ENCODE data around the gene PCNT.
"Not testable (repeated sequence)": the region's sequence is repeated elsewhere in the genome, so short reads cannot be mapped to it uniquely, and the experiment has no call there.

PCNT gene

DNA sequence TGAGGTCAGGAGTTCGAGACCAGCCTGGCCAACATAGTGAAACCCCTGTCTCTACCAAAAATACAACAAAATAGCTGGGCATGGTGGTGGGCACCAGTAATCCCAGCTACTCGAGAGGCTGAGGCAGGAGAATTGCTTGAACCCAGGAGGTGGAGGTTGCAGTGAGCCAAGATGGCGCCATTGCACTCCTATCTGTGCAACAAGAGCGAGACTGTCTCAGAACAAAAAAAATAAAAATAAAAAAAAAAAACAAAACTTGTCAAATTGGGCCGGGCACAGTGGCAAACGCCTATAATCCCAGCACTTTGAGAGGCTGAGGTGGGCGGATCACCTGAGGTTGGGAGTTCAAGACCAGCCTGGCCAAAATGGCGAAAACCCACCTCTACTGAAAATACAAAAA, 13.7 kb upstream of the PCNT start:
- DNase-seq: not testable (repeated sequence)

- no peak for DNase-seq
Observed at GRCh38 chr21:46311568-46311967, 12.4 kb upstream of the PCNT start.

DNA sequence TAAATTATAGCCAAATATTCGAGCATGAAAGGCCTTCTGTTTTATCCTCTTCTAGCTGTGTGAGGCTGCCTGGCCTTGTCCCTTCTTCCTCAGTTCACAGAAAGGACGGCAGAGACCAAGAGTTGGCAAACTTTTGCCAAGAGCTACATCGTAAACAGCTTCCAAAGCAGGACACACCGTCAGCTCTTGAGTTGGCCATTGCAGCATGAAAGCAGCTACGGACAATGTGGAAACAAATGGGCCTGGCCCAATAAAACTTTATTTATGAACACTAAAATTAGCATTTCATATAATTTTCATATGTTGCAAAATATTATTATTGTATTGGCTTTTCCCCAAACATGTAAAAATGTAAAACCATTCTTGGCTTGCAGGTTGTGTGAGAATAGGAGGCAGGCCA, 11.0 kb upstream of the PCNT start:
- DNase-seq: no peak

- no peak for DNase-seq
Observed at GRCh38 chr21:46314441-46315020, 9.4 kb upstream of the PCNT start.

DNA sequence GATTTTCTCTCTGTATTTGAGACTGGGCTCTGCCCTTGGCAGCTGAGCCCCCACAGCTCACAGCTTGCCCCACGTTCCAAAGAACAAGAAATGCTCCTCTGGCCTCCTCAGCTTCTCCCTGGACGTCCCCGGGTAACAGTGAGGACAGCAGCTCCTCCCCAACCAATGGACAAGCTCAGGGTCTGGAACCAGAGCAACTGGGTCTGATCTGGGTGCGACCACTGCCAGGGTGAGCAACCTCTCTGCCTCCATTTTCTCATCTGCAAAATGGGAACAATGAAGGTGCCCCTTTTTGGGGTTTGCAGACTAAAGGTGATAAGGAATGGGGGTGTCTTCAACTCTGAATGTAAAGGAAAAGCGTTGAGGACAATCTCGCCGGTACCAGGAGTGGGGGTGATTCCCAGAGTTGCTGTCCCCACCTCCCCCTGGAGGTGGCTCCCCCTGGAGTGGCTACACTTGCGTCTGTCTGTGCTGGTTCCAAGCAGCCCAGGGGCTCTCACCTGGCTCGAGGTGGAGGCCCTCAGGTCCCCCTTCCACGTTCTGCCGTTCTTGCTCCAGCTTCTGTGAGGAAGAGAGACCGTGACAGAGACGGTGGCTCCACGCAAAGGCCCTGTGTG, 7.1 kb upstream of the PCNT start:
- no peak for DNase-seq

DNA sequence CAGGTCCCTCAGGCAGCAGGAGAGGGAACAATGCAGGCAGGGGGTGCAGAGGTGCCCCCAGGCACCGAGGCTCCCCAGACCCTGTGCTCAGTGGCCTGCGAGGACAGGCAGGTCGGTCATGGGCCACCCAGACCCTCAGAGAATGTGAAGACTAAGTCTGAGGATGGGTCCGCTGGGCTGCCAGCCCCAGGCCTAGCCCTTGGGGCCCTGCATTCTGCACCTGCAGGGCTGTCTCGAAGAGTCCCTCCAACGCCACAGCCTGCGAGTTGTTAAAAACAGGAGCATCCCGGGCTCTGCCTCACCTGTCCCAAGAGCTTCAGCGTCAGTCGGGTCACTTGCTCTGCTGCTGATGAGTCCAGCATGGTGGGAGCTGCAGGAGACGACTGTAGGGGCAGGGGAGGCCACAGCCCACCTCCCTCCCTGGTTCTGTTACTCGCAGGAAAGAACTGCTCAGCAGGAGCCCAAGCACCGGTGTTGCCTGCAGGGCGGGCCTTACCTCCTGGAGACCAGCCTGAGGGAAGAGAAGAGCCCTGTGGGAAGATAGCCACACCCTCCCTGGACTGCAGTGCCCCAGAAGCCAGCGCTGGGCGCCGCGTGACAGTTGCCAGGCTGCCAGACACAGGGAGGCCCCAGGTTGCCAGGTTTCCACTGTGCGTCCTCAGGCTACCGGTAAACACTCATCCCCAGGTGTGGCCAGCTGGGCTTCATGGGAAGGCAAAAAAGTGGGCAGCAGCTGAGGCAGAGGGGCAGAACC, 6.1 kb upstream of the PCNT start:
- no peak for DNase-seq

GRCh38 chr21:46318464-46318845, 5.5 kb upstream of the PCNT start:
- no peak for DNase-seq

DNA sequence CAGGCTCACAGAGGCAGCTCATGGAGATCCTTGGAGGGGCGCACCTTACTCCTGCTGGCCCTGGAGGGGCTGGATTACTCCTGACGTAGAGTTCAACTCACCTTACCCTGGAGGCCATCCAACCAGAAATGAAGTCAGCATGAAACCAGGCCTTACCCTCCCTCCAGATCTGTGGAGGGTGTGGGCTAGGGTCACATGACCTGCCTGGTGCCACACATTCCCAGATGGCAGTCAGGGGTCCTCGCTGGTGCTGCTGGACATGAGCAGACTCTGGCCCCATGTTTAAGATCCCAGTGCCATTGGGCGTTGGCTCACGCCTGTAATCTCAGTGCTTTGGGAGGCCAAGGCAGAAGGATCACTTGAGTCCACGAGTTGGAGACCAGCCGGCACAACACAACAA, 4.8 kb upstream of the PCNT start:
- no peak for DNase-seq

DNA sequence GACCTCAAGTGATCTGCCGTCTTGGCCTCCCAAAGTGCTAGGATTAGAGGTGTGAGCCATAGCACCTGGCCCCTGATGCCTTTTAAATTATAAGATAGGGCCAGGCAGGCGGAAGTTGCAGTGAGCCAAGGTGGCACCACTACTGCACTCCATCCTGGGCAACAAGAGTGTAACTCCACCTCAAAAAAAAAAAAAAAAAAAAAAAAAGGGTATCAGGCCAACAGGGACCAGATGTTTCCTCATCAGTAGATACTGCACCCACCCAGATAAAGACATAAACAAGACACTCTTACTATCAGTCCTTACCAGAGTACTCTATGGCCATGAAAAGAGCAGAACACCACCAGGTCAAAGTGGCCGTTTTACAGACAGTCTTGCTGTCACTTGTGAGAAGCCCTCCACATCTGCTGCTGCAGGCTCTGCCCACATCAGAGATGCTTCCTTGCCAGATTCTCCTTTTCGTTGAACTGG, 3.6 kb upstream of the PCNT start:
- DNase-seq: no peak

GRCh38 chr21:46322351-46323226, 1.4 kb upstream of the PCNT start:
- no peak for DNase-seq

DNA sequence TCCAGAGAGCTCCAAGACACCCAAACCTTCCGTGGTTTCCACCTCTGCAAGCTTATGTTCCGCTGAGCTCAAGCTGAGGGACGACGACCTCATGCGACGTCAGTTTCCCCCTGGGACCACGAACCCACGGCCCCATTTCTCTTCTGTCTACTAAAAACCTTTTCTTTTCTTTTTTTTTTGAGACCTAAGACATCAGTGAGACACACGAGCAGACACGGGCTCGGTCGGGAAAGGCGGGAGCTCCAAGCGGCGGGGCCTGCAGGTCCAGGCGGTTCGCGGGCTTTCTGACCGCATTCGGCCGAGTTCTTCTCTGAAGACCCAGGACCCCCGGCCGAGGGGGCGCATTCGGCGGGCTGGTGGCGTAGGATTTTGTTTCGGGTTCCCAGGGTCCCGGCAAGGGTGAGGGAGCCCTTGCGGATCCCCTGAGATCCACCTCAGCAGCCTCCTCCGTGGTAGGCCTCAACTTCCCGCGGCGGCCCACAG, 688 bp upstream of the PCNT start:
- no peak for DNase-seq

DNA sequence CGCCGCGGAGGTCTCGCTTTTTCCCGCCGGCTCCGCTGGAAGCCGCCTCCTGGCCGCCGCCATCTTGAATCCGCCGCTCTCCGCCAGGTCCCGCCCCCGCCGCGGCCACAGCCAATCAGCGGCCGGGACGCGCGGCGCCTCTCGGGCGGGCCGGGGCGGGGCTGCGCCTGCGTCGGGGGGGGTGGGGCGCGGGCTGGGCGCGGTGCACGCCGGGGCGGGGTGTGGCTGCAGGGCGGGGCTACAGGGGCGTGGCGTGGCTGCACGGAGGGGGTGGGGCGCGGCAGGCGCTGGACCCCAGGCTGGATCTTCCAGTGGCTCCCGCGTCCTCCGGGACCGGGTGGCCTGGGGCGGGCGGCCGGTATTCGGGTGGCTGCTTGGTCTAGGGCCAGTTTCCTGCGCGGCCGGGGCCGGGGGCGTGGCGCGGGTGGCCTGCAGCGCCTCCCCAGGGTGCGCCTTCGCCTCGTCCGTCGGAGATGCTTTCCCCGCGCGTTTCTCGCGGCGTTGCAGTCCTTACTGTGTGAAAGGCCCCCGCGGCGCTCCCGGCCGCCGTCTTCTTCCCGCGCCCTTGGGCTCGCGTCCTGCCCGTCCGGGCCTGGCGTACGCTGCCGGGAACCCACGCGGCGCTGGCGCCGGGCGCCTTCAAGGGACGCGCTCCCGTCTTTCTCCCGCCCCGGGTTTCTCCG, 575 bp downstream of the PCNT start:
- peak; percentile 87 for DNase-seq

DNA sequence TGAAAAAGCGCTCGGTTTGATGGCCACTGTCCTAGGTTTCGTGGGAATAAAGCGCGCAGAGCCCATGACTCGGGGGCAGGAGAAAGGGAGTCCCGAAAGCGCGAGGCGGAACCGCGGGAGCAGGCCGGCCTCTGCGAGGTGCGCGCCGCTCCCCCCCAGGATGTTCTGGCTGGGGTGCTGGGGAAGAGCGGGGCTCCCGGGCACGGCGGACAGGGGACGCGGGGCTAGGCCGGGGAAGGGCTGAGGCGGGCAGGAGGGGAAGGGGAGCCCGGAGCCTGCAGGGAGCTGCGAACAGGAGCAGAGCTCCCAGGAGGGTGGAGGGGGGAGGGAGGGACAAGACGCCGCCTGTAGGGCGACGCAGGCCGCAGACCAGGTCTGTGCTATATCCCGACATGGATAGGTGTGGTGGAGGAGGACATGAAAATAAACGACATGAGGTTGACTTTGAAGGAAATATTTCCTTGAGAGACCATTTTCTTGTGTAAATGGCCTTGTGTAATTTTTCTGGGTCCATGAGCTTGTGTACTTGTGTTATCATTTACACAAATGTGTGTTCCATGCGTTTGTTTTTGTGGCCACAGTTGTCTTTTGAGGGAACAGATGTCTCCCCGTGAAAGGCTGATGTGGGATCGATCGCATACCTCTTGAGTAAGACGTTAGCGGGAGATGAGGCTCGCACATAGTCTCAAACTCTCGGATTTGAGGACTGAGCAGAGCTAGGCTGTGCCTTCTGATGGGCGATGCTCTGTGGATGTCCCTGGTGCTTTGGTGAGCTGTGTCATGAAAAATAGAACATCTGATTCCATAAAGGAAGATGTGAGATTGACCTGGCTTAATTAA, 1.3 kb downstream of the PCNT start:
- peak; percentile 10 for DNase-seq

- no peak for DNase-seq
Observed at GRCh38 chr21:46326110-46326703, 2.3 kb downstream of the PCNT start.

GRCh38 chr21:46327711-46328110, 3.8 kb downstream of the PCNT start:
- DNase-seq: no peak

GRCh38 chr21:46328151-46328550, 4.2 kb downstream of the PCNT start:
- no peak for DNase-seq

- no peak for DNase-seq
Observed at GRCh38 chr21:46329796-46330195, 5.8 kb downstream of the PCNT start.

- DNase-seq: no peak
Observed at GRCh38 chr21:46334351-46335140, 10.6 kb downstream of the PCNT start.

DNA sequence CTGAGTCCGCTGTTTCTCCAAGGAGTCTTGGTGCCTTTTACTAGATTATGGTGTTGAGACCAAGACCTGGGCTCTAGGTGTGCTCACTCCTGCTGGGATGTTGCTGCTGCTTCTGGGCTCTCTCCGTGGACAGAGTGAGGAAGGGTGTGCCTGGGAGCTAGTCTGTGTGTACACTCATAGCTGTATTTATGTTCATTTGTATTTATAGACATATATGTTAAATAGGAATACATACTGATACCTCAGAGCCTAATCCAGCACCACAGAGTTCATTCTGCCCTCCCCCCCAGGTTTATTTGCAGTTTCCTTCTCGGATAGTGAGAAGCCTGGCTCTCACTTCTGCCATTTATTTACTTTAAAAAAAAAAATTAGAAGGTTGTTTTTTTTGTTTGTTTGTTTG, 12.6 kb downstream of the PCNT start:
- no peak for DNase-seq

GRCh38 chr21:46340998-46341397, 17.0 kb downstream of the PCNT start:
- no peak for DNase-seq
